Ureter (tissue), 1 donor: ENCODE measurements around the gene ELAC1. TPM values are rescaled to one million over a fixed set of nuclear protein-coding genes. Genes with fewer than 3 reads are reported as not detected.
"Not testable (repeated sequence)": the region's sequence is repeated elsewhere in the genome, so short reads cannot be mapped to it uniquely, and the experiment has no call there.

Experiments used
- DNase-seq: peaks from one replicate; pipeline ENCODE4 v3.0.0-alpha.2; 2020; ENCODE audit warnings: low spot score
- total RNA-seq: library from RNA; stranded (reverse); gene quantifications from one replicate; pipeline ENCODE4 v1.2.4, GENCODE V29; 2023
- donor health status: DM: yes; HTN: yes; CAD: no.

ELAC1 gene
- 9.6 TPM for total RNA-seq

GRCh38 chr18:50967714-50968661 lies at the start of gene ELAC1:
ELAC1 (plus strand) TSS chr18:50968040; CDS start chr18:50974405, 6,365 bp downstream.
- peak; percentile 72 for DNase-seq

GRCh38 chr18:50918153-50918552 lies 49.7 kb upstream of the ELAC1 start:
- DNase-seq: no peak

GRCh38 chr18:50924372-50924771 lies 43.5 kb upstream of the ELAC1 start:
- no peak for DNase-seq

- no peak for DNase-seq
Measured at GRCh38 chr18:50926521-50926920, 41.3 kb upstream of the ELAC1 start.

- DNase-seq: no peak
Measured at GRCh38 chr18:50928551-50928950, 39.3 kb upstream of the ELAC1 start.

GRCh38 chr18:50933684-50934083 lies 34.2 kb upstream of the ELAC1 start:
- no peak for DNase-seq

GRCh38 chr18:50934545-50935211 lies 33.2 kb upstream of the ELAC1 start:
- DNase-seq: no peak

- DNase-seq: no peak
Measured at GRCh38 chr18:50935493-50936191, 32.2 kb upstream of the ELAC1 start.

GRCh38 chr18:50937183-50937582 lies 30.7 kb upstream of the ELAC1 start:
- no peak for DNase-seq

GRCh38 chr18:50938912-50939311 lies 28.9 kb upstream of the ELAC1 start:
- DNase-seq: no peak

- no peak for DNase-seq
Measured at GRCh38 chr18:50944245-50944932, 23.5 kb upstream of the ELAC1 start.

GRCh38 chr18:50945918-50946317 lies 21.9 kb upstream of the ELAC1 start:
- not testable (repeated sequence) for DNase-seq

GRCh38 chr18:50947899-50948298 lies 19.9 kb upstream of the ELAC1 start:
- no peak for DNase-seq

GRCh38 chr18:50949185-50949584 lies 18.7 kb upstream of the ELAC1 start:
- DNase-seq: no peak

- DNase-seq: no peak
Measured at GRCh38 chr18:50950626-50951025, 17.2 kb upstream of the ELAC1 start.

GRCh38 chr18:50953822-50954221 lies 14.0 kb upstream of the ELAC1 start:
- no peak for DNase-seq

- DNase-seq: no peak
Measured at GRCh38 chr18:50955253-50955652, 12.6 kb upstream of the ELAC1 start.

GRCh38 chr18:50956116-50956515 lies 11.7 kb upstream of the ELAC1 start:
- no peak for DNase-seq

- DNase-seq: no peak
Measured at GRCh38 chr18:50961974-50962373, 5.9 kb upstream of the ELAC1 start.

GRCh38 chr18:50969448-50969847 lies 1.6 kb downstream of the ELAC1 start:
- DNase-seq: no peak

GRCh38 chr18:50970006-50970405 lies 2.2 kb downstream of the ELAC1 start:
- DNase-seq: no peak

GRCh38 chr18:50972404-50972803 lies 4.6 kb downstream of the ELAC1 start:
- DNase-seq: not testable (repeated sequence)
